HEK293 (cell line): ENCODE results near the gene RBBP8.

Experiments
- CTCF ChIA-PET: fragments of 350-600 bp; formaldehyde crosslinking; extraction: SDS; loops from one replicate; lab custom pipeline; 2021; ENCODE audit warnings: antibody characterized with exemption; lab: Yijun Ruan, JAX
- POLR2A ChIA-PET: fragments of 300-600 bp; formaldehyde crosslinking; extraction: SDS; loops from one replicate; lab custom pipeline; 2020; ENCODE audit warnings: antibody characterized with exemption, inconsistent platforms; lab: Yijun Ruan, JAX
- H3K27ac ChIP-seq: fragments of 200-500 bp; sonication (Bioruptor generic); 2 replicates; pipeline ENCODE4 v1.5.1; 2014; ENCODE audit warnings: low read depth, low read length, control low read depth, inconsistent platforms; ENCODE audit errors: extremely low read depth
- H3K36me3 ChIP-seq, 2 experiments: fragments of 200-500 bp in 1 of 2; sonication (Bioruptor generic) in 1 of 2; 1 replicate in 1 of 2; 2 replicates in 1 of 2; pipeline ENCODE4 v1.5.1; 2014 to 2017; ENCODE audit warnings: inconsistent platforms in 2 of 2, low read length in 2 of 2; ENCODE audit not compliant: control insufficient read depth in 2 of 2, insufficient read depth in 1 of 2
- H3K4me1 ChIP-seq: fragments of 200-500 bp; sonication (Bioruptor generic); 2 replicates; pipeline ENCODE4 v1.5.1; 2014; ENCODE audit warnings: mild to moderate bottlenecking, low read length, inconsistent platforms; ENCODE audit not compliant: control insufficient read depth, insufficient read depth
- H3K4me3 ChIP-seq: 2 replicates; pipeline ENCODE4 v1.5.1; 2011; ENCODE audit warnings: low read depth, mild to moderate bottlenecking, control low read depth, low read length, moderate library complexity
- H3K9me3 ChIP-seq: fragments of 200-500 bp; sonication (Bioruptor generic); 2 replicates; pipeline ENCODE4 v1.5.1; 2014; ENCODE audit warnings: low read depth, low read length, inconsistent platforms; ENCODE audit not compliant: control insufficient read depth, insufficient read depth
- ATF2 ChIP-seq: fragments of 450-650 bp; formaldehyde crosslinking; IDR thresholded peaks from 2 replicates; pipeline ENCODE4 v1.5.1; 2016; ENCODE audit warnings: missing biosample characterization, missing genetic modification characterization, low read depth
- BCL11A ChIP-seq: fragments of 450-650 bp; formaldehyde crosslinking; IDR thresholded peaks from 2 replicates; pipeline ENCODE4 v1.5.1; 2016; ENCODE audit warnings: low read depth, missing biosample characterization, missing genetic modification characterization
- HOXA7 ChIP-seq: sonication (generic); formaldehyde crosslinking; IDR thresholded peaks from 2 replicates; pipeline ENCODE4 v1.8.1; 2022; ENCODE audit warnings: missing genetic modification reagents, borderline replicate concordance
- PRDM1 ChIP-seq: fragments of 450-650 bp; formaldehyde crosslinking; IDR thresholded peaks from 2 replicates; pipeline ENCODE4; 2016; ENCODE audit warnings: missing biosample characterization, missing genetic modification characterization
- RBAK ChIP-seq: fragments of 450-650 bp; formaldehyde crosslinking; IDR thresholded peaks from 2 replicates; pipeline ENCODE4 v1.5.1; 2016; ENCODE audit warnings: missing biosample characterization, missing genetic modification characterization
- TRIM28 ChIP-seq: IDR thresholded peaks from 2 replicates; pipeline ENCODE4 v1.6.1; 2011; ENCODE audit warnings: low read length, control low read depth, borderline replicate concordance
- ZFP37 ChIP-seq: fragments of 450-650 bp; formaldehyde crosslinking; IDR thresholded peaks from 2 replicates; pipeline ENCODE4 v1.5.1; 2016; ENCODE audit warnings: missing biosample characterization, missing genetic modification characterization
- ZNF248 ChIP-seq: fragments of 450-650 bp; formaldehyde crosslinking; IDR thresholded peaks from 2 replicates; pipeline ENCODE4 v1.5.1; 2017; ENCODE audit warnings: missing biosample characterization, missing genetic modification characterization
- ZNF26 ChIP-seq: fragments of 450-650 bp; formaldehyde crosslinking; IDR thresholded peaks from 2 replicates; pipeline ENCODE4 v1.5.1; 2016; ENCODE audit warnings: missing biosample characterization, missing genetic modification characterization
- ZNF280C ChIP-seq: fragments of 450-650 bp; formaldehyde crosslinking; IDR thresholded peaks from 2 replicates; pipeline ENCODE4 v1.5.1; 2016; ENCODE audit warnings: missing biosample characterization, missing genetic modification characterization
- ZNF423 ChIP-seq: fragments of 450-650 bp; formaldehyde crosslinking; IDR thresholded peaks from 2 replicates; pipeline ENCODE4 v1.5.1; 2016; ENCODE audit warnings: missing biosample characterization, missing genetic modification characterization
- ZNF426 ChIP-seq: fragments of 450-650 bp; formaldehyde crosslinking; IDR thresholded peaks from 2 replicates; pipeline ENCODE4 v1.5.1; 2017; ENCODE audit warnings: missing biosample characterization, missing genetic modification characterization, mild to moderate bottlenecking, inconsistent platforms, moderate library complexity
- ZNF501 ChIP-seq: fragments of 450-650 bp; formaldehyde crosslinking; IDR thresholded peaks from 2 replicates; pipeline ENCODE4 v1.5.1; 2016; ENCODE audit warnings: missing biosample characterization, missing genetic modification characterization
- ZNF645 ChIP-seq: fragments of 450-650 bp; formaldehyde crosslinking; IDR thresholded peaks from 2 replicates; pipeline ENCODE4; 2016; ENCODE audit warnings: missing biosample characterization, missing genetic modification characterization
- ZNF654 ChIP-seq: fragments of 450-650 bp; formaldehyde crosslinking; IDR thresholded peaks from 2 replicates; pipeline ENCODE4 v1.5.1; 2016; ENCODE audit warnings: low read depth, missing biosample characterization, missing genetic modification characterization
- ZNF692 ChIP-seq: fragments of 450-650 bp; formaldehyde crosslinking; IDR thresholded peaks from 2 replicates; pipeline ENCODE4 v1.5.1; 2016; ENCODE audit warnings: missing biosample characterization, missing genetic modification characterization

RBBP8 gene

GRCh38 chr18:23020555-23021294 is 87.6 kb downstream of the RBBP8 start:
- H3K36me3 ChIP-seq = peaks cover 42 to 49% of the 10 kb centered on the region in 2 experiments

GRCh38 chr18:23021623-23022022 is 88.5 kb downstream of the RBBP8 start:
- TF ChIP-seq ZNF654 (tag by site-specific recombination) (no peak), ZNF426 (tag by site-specific recombination) (no peak), RBAK (tag by site-specific recombination) (no peak), BCL11A (tag by site-specific recombination) (no peak), ZNF248 (tag by site-specific recombination) (no peak), ZNF692 (tag by site-specific recombination) (no peak), ZNF501 (tag by site-specific recombination) (no peak), ZNF280C (no peak)
- H3K27ac ChIP-seq = no peak overlapping the region
- H3K9me3 ChIP-seq = no peaks in the 10 kb centered on the region
- CTCF ChIA-PET = interaction anchor here (2.3 kb wide), 1 partner anchor 10 kb away, joined by 8 read pairs; no protein-coding TSS in a partner anchor
- no peaks in the 10 kb centered on the region for H3K4me1 ChIP-seq
- POLR2A ChIA-PET = no interaction called here
- peaks cover 43 to 52% of the 10 kb centered on the region in 2 experiments for H3K36me3 ChIP-seq
- H3K4me3 ChIP-seq = no peak overlapping the region

More at GRCh38 chr18:23020555-23021294, 87.6 kb downstream of the RBBP8 start:
- Histone ChIP-seq H3K4me3 (no peak overlapping the region), H3K9me3 (no peaks in the 10 kb centered on the region), H3K4me1 (no peaks in the 10 kb centered on the region), H3K27ac (no peak overlapping the region)
- TF ChIP-seq ZNF423 (tag by site-specific recombination) (no peak), PRDM1 (tag by site-specific recombination) (peak; percentile 62; the same call in 1 of the 2 replicates), TRIM28 (no peak), ZFP37 (tag by site-specific recombination) (no peak), HOXA7 (CRISPR knock-in tag) (no peak), ATF2 (tag by site-specific recombination) (no peak), ZNF26 (no peak), ZNF645 (tag by site-specific recombination) (no peak)
- ChIA-PET POLR2A (no interaction called here), CTCF (interaction anchor here (0.6 to 2.3 kb wide), 3 partner anchors 11 to 173 kb away, joined by 3 to 8 read pairs (median 3); no protein-coding TSS in a partner anchor)
